ENCODE data around the gene SEPTIN3.

The SEPTIN3 gene

GRCh38 chr22:41934284-41935014 lies 34.8 kb upstream of the SEPTIN3 start:
- DNase-seq (ENCODE audit: low read depth) = no peak
- H3K4me3 ChIP-seq (ENCODE audit: low read depth, low read length) = no peak overlapping the region
- no peak for TF ChIP-seq CTCF (conservative IDR thresholded peaks at IDR 0.05; ENCODE audit: low read depth, low read length)

GRCh38 chr22:41935015-41935351 lies 34.3 kb upstream of the SEPTIN3 start:
- no peak for DNase-seq (ENCODE audit: low read depth)
- no peak overlapping the region for H3K4me3 ChIP-seq (ENCODE audit: low read depth, low read length)
- no peak for TF ChIP-seq CTCF (conservative IDR thresholded peaks at IDR 0.05; ENCODE audit: low read depth, low read length)

GRCh38 chr22:41935509-41935908 lies 33.7 kb upstream of the SEPTIN3 start:
- H3K4me3 ChIP-seq (ENCODE audit: low read depth, low read length) = no peak overlapping the region
- TF ChIP-seq CTCF (conservative IDR thresholded peaks at IDR 0.05; ENCODE audit: low read depth, low read length) = no peak
- DNase-seq (ENCODE audit: low read depth) = no peak

GRCh38 chr22:41936894-41937169 lies 32.4 kb upstream of the SEPTIN3 start:
- H3K4me3 ChIP-seq (ENCODE audit: low read depth, low read length) = no peak overlapping the region
- TF ChIP-seq CTCF (conservative IDR thresholded peaks at IDR 0.05; ENCODE audit: low read depth, low read length) = no peak
- no peak for DNase-seq (ENCODE audit: low read depth)

- no peak for DNase-seq (ENCODE audit: low read depth)
- H3K4me3 ChIP-seq (ENCODE audit: low read depth, low read length) = no peak overlapping the region
- TF ChIP-seq CTCF (conservative IDR thresholded peaks at IDR 0.05; ENCODE audit: low read depth, low read length) = no peak
Measured at GRCh38 chr22:41939981-41940831, 29.0 kb upstream of the SEPTIN3 start.

- TF ChIP-seq CTCF (conservative IDR thresholded peaks at IDR 0.05; ENCODE audit: low read depth, low read length) = peak; percentile 92
- H3K4me3 ChIP-seq (ENCODE audit: low read depth, low read length) = no peak overlapping the region
- DNase-seq (ENCODE audit: low read depth) = peak; percentile 93
Measured at GRCh38 chr22:41940832-41941765, 28.1 kb upstream of the SEPTIN3 start.
